Liver (tissue), 3 donors: ENCODE data around the gene BUD13.

Experiments
- EGR1 ChIP-seq, 2 donors: IDR thresholded peaks; 2 replicates each; pipeline ENCODE4 v1.6.1; 2016 to 2018; ENCODE audit warnings: antibody characterized with exemption in 2 of 2, low read depth in 2 of 2
- FOXA2 ChIP-seq: IDR thresholded peaks from 2 replicates; pipeline ENCODE4 v1.6.1; 2016; ENCODE audit warnings: antibody characterized with exemption
- HNF4G ChIP-seq: IDR thresholded peaks from 2 replicates; pipeline ENCODE4 v1.6.1; 2016; ENCODE audit warnings: antibody characterized with exemption
- JUND ChIP-seq, 2 donors: IDR thresholded peaks; 2 replicates each; pipeline ENCODE4 v1.6.1; 2016; ENCODE audit warnings: antibody characterized with exemption in 2 of 2
- MAX ChIP-seq: IDR thresholded peaks from 2 replicates; pipeline ENCODE4 v1.6.1; 2016; ENCODE audit warnings: antibody characterized with exemption
- NR2F2 ChIP-seq: IDR thresholded peaks from 2 replicates; pipeline ENCODE4 v1.6.1; 2016; ENCODE audit warnings: antibody characterized with exemption
- RAD21 ChIP-seq, 2 donors: IDR thresholded peaks; 2 replicates each; pipeline ENCODE4 v1.6.1; 2016; ENCODE audit warnings: antibody characterized with exemption in 2 of 2, mild to moderate bottlenecking in 2 of 2
- REST ChIP-seq: IDR thresholded peaks from 2 replicates; pipeline ENCODE4 v1.6.1; 2016; ENCODE audit warnings: antibody characterized with exemption, mild to moderate bottlenecking
- RXRA ChIP-seq, 2 donors: IDR thresholded peaks; 2 replicates each; pipeline ENCODE4 v1.6.1; 2017 to 2018; ENCODE audit warnings: antibody characterized with exemption in 2 of 2, mild to moderate bottlenecking in 1 of 2
- SP1 ChIP-seq: IDR thresholded peaks from 2 replicates; pipeline ENCODE4 v1.6.1; 2018; ENCODE audit warnings: antibody characterized with exemption, mild to moderate bottlenecking
- TAF1 ChIP-seq: conservative IDR thresholded peaks from 2 replicates; pipeline ENCODE4 v1.6.1; 2016; ENCODE audit warnings: antibody characterized with exemption, mild to moderate bottlenecking
- YY1 ChIP-seq: IDR thresholded peaks from 2 replicates; pipeline ENCODE4 v1.6.1; 2016; ENCODE audit warnings: antibody characterized with exemption, mild to moderate bottlenecking
- TF ChIP-seq, protein P1 (sequence below): fragments of 150-350 bp; IDR thresholded peaks from 2 replicates; pipeline ENCODE4 v1.5.1; 2017; ENCODE audit warnings: improper control_type of control experiment, low read depth, low read length; ENCODE audit not compliant: missing input control
- TF ChIP-seq, protein P2 (sequence below): IDR thresholded peaks from 2 replicates; pipeline ENCODE4 v1.6.1; 2016; ENCODE audit warnings: antibody characterized with exemption
- donor health status: healthy.
- donor health status: healthy.

DNA sequence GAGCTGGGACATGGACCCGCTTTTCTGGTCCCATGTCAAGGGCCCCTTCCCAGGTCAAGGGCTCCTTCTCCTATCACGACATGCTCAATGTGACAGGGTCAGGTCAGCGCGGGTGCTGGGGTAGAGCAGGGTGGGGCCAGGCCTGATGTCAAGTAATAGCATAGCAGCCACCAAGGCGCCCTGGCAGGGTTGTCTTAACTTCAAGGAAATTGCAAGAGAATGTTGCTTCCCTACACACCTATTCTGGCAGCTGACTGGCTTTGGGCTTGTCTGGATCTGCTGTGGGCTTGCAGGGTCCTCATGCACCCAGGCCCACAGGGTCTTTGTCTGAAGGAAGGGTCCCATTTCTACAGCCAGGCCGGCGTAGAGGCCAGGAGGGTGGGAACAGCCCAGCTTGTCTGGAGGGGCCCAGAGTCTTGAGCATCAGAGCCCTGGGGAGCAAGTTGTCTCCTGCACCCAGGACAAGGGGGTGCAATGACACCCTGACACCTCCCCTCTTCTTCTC, 71.4 kb downstream of the BUD13 start:
- TF ChIP-seq, protein P1, sequence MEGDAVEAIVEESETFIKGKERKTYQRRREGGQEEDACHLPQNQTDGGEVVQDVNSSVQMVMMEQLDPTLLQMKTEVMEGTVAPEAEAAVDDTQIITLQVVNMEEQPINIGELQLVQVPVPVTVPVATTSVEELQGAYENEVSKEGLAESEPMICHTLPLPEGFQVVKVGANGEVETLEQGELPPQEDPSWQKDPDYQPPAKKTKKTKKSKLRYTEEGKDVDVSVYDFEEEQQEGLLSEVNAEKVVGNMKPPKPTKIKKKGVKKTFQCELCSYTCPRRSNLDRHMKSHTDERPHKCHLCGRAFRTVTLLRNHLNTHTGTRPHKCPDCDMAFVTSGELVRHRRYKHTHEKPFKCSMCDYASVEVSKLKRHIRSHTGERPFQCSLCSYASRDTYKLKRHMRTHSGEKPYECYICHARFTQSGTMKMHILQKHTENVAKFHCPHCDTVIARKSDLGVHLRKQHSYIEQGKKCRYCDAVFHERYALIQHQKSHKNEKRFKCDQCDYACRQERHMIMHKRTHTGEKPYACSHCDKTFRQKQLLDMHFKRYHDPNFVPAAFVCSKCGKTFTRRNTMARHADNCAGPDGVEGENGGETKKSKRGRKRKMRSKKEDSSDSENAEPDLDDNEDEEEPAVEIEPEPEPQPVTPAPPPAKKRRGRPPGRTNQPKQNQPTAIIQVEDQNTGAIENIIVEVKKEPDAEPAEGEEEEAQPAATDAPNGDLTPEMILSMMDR, result no peak
- TF ChIP-seq, protein P2, sequence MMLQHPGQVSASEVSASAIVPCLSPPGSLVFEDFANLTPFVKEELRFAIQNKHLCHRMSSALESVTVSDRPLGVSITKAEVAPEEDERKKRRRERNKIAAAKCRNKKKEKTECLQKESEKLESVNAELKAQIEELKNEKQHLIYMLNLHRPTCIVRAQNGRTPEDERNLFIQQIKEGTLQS, result no peak
- no peak for TF ChIP-seq RAD21 (IDR thresholded peaks at IDR 0.05)
- TF ChIP-seq MAX, result no peak
- no peak for TF ChIP-seq RXRA (IDR thresholded peaks at IDR 0.05)
- TF ChIP-seq EGR1 (IDR thresholded peaks at IDR 0.05; ENCODE audit: low read depth in 2 of 2), result no peak
- TF ChIP-seq TAF1, result no peak
- TF ChIP-seq YY1, result no peak
- TF ChIP-seq REST, result no peak
- no peak for TF ChIP-seq NR2F2
- TF ChIP-seq JUND (IDR thresholded peaks at IDR 0.05), result no peak
- TF ChIP-seq FOXA2, result no peak
- no peak for TF ChIP-seq SP1
- no peak for TF ChIP-seq HNF4G
